22Rv1 (cell line): ENCODE results near the gene LAMA3.

Experiments used
- H3K27ac ChIP-seq: fragments of 450-650 bp; 2 replicates; pipeline ENCODE4 v1.5.1; 2017
- ZFX ChIP-seq: fragments of 450-650 bp; IDR thresholded peaks from 2 replicates; pipeline ENCODE4 v1.6.1; 2017; ENCODE audit warnings: antibody characterized with exemption, borderline replicate concordance
- TF ChIP-seq, protein P1 (sequence below): fragments of 450-650 bp; IDR thresholded peaks from 2 replicates; pipeline ENCODE4 v1.5.1; 2017; ENCODE audit warnings: mild to moderate bottlenecking

LAMA3 gene

GRCh38 chr18:23930002-23930401, 240.7 kb downstream of the LAMA3 start:
- TF ChIP-seq, protein P1, sequence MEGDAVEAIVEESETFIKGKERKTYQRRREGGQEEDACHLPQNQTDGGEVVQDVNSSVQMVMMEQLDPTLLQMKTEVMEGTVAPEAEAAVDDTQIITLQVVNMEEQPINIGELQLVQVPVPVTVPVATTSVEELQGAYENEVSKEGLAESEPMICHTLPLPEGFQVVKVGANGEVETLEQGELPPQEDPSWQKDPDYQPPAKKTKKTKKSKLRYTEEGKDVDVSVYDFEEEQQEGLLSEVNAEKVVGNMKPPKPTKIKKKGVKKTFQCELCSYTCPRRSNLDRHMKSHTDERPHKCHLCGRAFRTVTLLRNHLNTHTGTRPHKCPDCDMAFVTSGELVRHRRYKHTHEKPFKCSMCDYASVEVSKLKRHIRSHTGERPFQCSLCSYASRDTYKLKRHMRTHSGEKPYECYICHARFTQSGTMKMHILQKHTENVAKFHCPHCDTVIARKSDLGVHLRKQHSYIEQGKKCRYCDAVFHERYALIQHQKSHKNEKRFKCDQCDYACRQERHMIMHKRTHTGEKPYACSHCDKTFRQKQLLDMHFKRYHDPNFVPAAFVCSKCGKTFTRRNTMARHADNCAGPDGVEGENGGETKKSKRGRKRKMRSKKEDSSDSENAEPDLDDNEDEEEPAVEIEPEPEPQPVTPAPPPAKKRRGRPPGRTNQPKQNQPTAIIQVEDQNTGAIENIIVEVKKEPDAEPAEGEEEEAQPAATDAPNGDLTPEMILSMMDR = no peak
- TF ChIP-seq ZFX = no peak

DNA sequence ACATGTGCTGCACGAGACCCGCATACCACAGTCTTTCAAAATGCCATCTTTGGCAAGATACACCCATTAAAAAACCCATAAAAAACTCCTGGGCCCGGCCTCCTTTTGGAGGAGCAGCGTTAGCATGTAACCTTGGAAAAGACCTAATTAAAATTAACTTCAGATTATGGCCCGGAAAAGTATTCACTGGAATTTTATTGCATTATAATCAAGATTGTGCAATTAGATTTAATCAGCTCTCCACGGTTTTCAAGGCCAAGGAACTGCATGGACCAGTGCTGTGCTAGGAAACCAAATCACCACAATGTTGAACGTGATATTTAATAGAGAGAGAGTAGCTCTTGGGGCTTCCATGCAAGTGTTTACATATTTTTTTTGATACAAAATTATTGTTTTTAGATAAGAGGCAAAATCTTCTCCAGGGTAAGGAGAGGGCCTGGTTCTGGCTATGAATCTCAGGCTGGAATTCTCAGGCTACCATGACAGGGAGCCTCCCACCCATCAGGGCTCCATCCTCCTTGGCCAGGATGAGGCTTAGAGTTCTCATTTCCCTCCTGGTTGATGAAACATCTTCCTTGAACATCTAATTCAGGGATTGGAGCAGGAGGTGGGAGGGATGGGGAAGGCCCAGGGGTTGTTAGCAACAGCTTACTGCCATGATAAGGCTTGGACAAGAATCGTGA, 243.3 kb downstream of the LAMA3 start:
- no peak overlapping the region for H3K27ac ChIP-seq
- TF ChIP-seq ZFX = no peak
- TF ChIP-seq, protein P1 = no peak

More at GRCh38 chr18:23930002-23930401, 240.7 kb downstream of the LAMA3 start:
- H3K27ac ChIP-seq = no peak overlapping the region

DNA sequence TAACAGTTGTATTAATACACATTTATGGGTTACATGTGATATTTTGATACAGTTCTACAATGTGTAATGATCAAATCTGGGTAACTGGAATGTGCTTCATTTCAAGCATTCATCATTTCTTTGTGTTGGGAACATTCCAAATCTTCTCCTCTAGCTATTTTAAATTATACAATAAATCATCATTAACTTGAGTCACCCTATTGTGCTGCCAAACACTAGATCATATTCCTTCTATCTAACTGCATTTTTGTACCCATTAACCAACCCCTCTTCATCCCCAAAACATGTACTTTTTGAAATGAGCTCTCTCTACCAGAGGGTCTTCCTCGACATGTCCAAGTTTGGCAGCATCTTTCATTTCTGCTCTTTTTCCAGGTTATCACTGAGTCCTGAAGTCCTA, 244.2 kb downstream of the LAMA3 start:
- no peak overlapping the region for H3K27ac ChIP-seq
- TF ChIP-seq ZFX = no peak
- TF ChIP-seq, protein P1 = no peak

- no peak for TF ChIP-seq ZFX
- H3K27ac ChIP-seq = no peak overlapping the region
Observed at GRCh38 chr18:23934252-23934651, 245.0 kb downstream of the LAMA3 start.

DNA sequence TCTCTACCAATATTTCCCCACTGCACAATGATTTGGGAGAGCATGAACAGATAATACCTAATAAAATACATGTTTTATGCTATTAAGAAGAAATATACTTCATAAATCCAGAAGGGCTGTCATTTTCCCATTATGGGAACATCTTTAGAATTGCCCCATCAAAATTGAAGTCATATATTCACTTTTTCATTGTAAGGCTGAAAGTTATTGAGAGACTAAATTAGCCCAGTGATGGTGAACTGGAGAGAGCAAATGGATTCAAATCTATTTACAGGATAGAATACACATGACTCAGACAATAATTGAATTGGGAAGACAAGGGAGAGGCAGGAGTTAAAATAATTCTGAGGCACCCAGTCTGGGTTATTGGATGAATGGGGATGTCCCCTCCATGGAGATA, 245.6 kb downstream of the LAMA3 start:
- no peak overlapping the region for H3K27ac ChIP-seq
- TF ChIP-seq, protein P1 = no peak
- TF ChIP-seq ZFX = no peak

- H3K27ac ChIP-seq = no peak overlapping the region
- TF ChIP-seq, protein P1 = no peak
Observed at GRCh38 chr18:23935804-23936203, 246.6 kb downstream of the LAMA3 start.

DNA sequence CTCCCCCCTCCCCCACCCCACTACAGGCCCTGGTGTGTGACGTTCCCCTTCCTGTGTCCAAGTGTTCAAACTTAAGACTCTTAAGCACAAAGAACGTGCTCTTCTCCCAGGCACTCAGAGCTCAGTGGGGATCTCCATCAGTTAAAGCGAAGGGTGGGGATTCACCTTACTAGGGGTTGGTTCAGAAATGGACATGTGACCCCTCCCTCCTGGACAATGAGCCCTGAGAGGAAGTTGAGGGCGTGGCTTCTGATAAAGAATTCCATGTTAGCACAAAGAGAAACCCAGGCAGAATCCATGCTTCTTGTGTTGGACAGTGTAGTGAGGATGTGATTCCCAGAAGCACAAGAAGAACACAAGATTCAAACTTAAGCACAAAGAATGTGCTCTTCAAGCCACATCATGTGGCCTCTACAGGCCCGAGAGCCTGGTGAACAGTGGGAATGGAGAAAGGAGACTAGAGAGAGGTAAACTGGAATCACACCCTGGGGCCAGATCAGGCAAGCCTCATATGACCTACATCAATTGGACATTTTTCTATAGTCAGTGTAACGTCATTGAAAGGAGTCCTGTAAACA, 247.2 kb downstream of the LAMA3 start:
- TF ChIP-seq ZFX = no peak
- TF ChIP-seq, protein P1 = no peak
- no peak overlapping the region for H3K27ac ChIP-seq
